ENCODE results near the gene NOCT.

- TF ChIP-seq CBX8 (IDR thresholded peaks at IDR 0.05) (no peak), CTCF (IDR thresholded peaks at IDR 0.05) (no peak), POLR2A (IDR thresholded peaks at IDR 0.05; ENCODE audit: low read length) (no peak), EP300 (IDR thresholded peaks at IDR 0.05) (no peak), CEBPB (IDR thresholded peaks at IDR 0.05) (no peak), FOSB (CRISPR knock-in tag; IDR thresholded peaks at IDR 0.05) (no peak), CHD2 (IDR thresholded peaks at IDR 0.05; ENCODE audit: low read length, partially characterized antibody) (no peak), MAX (IDR thresholded peaks at IDR 0.05) (no peak), TP53 (CRISPR knock-in tag; IDR thresholded peaks at IDR 0.05) (no peak), EHMT2 (IDR thresholded peaks at IDR 0.05; ENCODE audit: low read depth) (no peak), CHD4 (IDR thresholded peaks at IDR 0.05; ENCODE audit: borderline replicate concordance) (no peak), PHF8 (IDR thresholded peaks at IDR 0.05; ENCODE audit: borderline replicate concordance, low read depth) (no peak)
- TF ChIP-seq, protein P1, sequence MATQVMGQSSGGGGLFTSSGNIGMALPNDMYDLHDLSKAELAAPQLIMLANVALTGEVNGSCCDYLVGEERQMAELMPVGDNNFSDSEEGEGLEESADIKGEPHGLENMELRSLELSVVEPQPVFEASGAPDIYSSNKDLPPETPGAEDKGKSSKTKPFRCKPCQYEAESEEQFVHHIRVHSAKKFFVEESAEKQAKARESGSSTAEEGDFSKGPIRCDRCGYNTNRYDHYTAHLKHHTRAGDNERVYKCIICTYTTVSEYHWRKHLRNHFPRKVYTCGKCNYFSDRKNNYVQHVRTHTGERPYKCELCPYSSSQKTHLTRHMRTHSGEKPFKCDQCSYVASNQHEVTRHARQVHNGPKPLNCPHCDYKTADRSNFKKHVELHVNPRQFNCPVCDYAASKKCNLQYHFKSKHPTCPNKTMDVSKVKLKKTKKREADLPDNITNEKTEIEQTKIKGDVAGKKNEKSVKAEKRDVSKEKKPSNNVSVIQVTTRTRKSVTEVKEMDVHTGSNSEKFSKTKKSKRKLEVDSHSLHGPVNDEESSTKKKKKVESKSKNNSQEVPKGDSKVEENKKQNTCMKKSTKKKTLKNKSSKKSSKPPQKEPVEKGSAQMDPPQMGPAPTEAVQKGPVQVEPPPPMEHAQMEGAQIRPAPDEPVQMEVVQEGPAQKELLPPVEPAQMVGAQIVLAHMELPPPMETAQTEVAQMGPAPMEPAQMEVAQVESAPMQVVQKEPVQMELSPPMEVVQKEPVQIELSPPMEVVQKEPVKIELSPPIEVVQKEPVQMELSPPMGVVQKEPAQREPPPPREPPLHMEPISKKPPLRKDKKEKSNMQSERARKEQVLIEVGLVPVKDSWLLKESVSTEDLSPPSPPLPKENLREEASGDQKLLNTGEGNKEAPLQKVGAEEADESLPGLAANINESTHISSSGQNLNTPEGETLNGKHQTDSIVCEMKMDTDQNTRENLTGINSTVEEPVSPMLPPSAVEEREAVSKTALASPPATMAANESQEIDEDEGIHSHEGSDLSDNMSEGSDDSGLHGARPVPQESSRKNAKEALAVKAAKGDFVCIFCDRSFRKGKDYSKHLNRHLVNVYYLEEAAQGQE (IDR thresholded peaks at IDR 0.05): no peak
- TF ChIP-seq, protein P2, sequence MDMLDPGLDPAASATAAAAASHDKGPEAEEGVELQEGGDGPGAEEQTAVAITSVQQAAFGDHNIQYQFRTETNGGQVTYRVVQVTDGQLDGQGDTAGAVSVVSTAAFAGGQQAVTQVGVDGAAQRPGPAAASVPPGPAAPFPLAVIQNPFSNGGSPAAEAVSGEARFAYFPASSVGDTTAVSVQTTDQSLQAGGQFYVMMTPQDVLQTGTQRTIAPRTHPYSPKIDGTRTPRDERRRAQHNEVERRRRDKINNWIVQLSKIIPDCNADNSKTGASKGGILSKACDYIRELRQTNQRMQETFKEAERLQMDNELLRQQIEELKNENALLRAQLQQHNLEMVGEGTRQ (IDR thresholded peaks at IDR 0.05): no peak
Observed at GRCh38 chr4:139044291-139044690, 28.7 kb downstream of the NOCT start.

All from A549 (cell line).